Measurements from ENCODE around the gene CACNA2D3. TPM values are rescaled to one million over a fixed set of nuclear protein-coding genes. Genes with fewer than 3 reads are reported as not detected.

Gene CACNA2D3
- total RNA-seq, 4 donors from 2014 or later, result 0.55 to 3.4 (median 1.6) TPM

GRCh38 chr3:54565956-54566355 lies 443.6 kb downstream of the CACNA2D3 start:
- intact Hi-C loops (cut with DNase I; ENCODE audit: low total_unique reads) (no loop called here), in situ Hi-C loops (cut with MboI; ENCODE audit: low pct_ligation_motif_present in 1 of 4, low pct_unique_long_range_greater_than_20kb in 1 of 4, low sequenced_read_pairs in 3 of 4) (no loop called here)
- DNase-seq, result no peak

GRCh38 chr3:54567949-54568348 lies 445.6 kb downstream of the CACNA2D3 start:
- DNase-seq, result no peak
- intact Hi-C loops (cut with DNase I; ENCODE audit: low total_unique reads) (no loop called here), in situ Hi-C loops (cut with MboI; ENCODE audit: low pct_ligation_motif_present in 1 of 4, low pct_unique_long_range_greater_than_20kb in 1 of 4, low sequenced_read_pairs in 3 of 4) (no loop called here)
- 83 to 92% methylated on average over 3 of the region's 3 CpGs for WGBS, 2 donors (ENCODE audit: low coverage in 1 of 2)
- Histone ChIP-seq H3K36me3 (no peaks in the 10 kb centered on the region), H3K27ac (no peak overlapping the region), H3K9me3 (no peaks in the 10 kb centered on the region), H3K4me1 (no peaks in the 10 kb centered on the region), H3K4me3 (no peak overlapping the region), H3K27me3 (no peaks in the 10 kb centered on the region)
- TF ChIP-seq CTCF (IDR thresholded peaks at IDR 0.05), result no peak
- TF ChIP-seq EP300 (IDR thresholded peaks at IDR 0.05; ENCODE audit: low read depth), result no peak
- TF ChIP-seq POLR2AphosphoS5 (IDR thresholded peaks at IDR 0.05), result no peak
- TF ChIP-seq POLR2A (IDR thresholded peaks at IDR 0.05), result no peak

More at GRCh38 chr3:54565956-54566355, 443.6 kb downstream of the CACNA2D3 start:
- Histone ChIP-seq H3K4me3 (no peak overlapping the region), H3K4me1 (no peaks in the 10 kb centered on the region), H3K27ac (no peak overlapping the region), H3K27me3 (no peaks in the 10 kb centered on the region), H3K9me3 (no peaks in the 10 kb centered on the region), H3K36me3 (no peaks in the 10 kb centered on the region)
- TF ChIP-seq POLR2AphosphoS5 (IDR thresholded peaks at IDR 0.05) (no peak), CTCF (IDR thresholded peaks at IDR 0.05) (no peak), POLR2A (IDR thresholded peaks at IDR 0.05) (no peak), EP300 (IDR thresholded peaks at IDR 0.05; ENCODE audit: low read depth) (no peak)

- Histone ChIP-seq H3K4me1 (no peaks in the 10 kb centered on the region), H3K27ac (no peak overlapping the region), H3K4me3 (no peak overlapping the region), H3K9me3 (no peaks in the 10 kb centered on the region), H3K27me3 (no peaks in the 10 kb centered on the region), H3K36me3 (no peaks in the 10 kb centered on the region)
- DNase-seq, result no peak
- intact Hi-C loops (cut with DNase I; ENCODE audit: low total_unique reads) (no loop called here), in situ Hi-C loops (cut with MboI; ENCODE audit: low pct_ligation_motif_present in 1 of 4, low pct_unique_long_range_greater_than_20kb in 1 of 4, low sequenced_read_pairs in 3 of 4) (no loop called here)
- 83% methylated on average over 7 of the region's 7 CpGs; no CpG with 5 or more reads in 1 of the 2 donors for WGBS, 2 donors (ENCODE audit: low coverage in 1 of 2)
- no peak for TF ChIP-seq POLR2A (IDR thresholded peaks at IDR 0.05)
- no peak for TF ChIP-seq EP300 (IDR thresholded peaks at IDR 0.05; ENCODE audit: low read depth)
- TF ChIP-seq POLR2AphosphoS5 (IDR thresholded peaks at IDR 0.05), result no peak
- TF ChIP-seq CTCF (IDR thresholded peaks at IDR 0.05), result no peak
Measured at GRCh38 chr3:54570008-54570407, 447.7 kb downstream of the CACNA2D3 start.

- in situ Hi-C loops (cut with MboI; ENCODE audit: low pct_ligation_motif_present in 1 of 4, low pct_unique_long_range_greater_than_20kb in 1 of 4, low sequenced_read_pairs in 3 of 4), result no loop called here
- Histone ChIP-seq H3K9me3 (no peaks in the 10 kb centered on the region), H3K27me3 (no peaks in the 10 kb centered on the region), H3K4me3 (no peak overlapping the region), H3K36me3 (no peaks in the 10 kb centered on the region), H3K4me1 (no peaks in the 10 kb centered on the region), H3K27ac (no peak overlapping the region)
- no peak for DNase-seq
- TF ChIP-seq POLR2AphosphoS5 (IDR thresholded peaks at IDR 0.05) (no peak), CTCF (IDR thresholded peaks at IDR 0.05) (no peak), EP300 (IDR thresholded peaks at IDR 0.05; ENCODE audit: low read depth) (no peak), POLR2A (IDR thresholded peaks at IDR 0.05) (no peak)
- WGBS, 2 donors (ENCODE audit: low coverage in 1 of 2), result 90 to 100% methylated on average over 1 to 5 of the region's 5 CpGs
- intact Hi-C loops (cut with DNase I; ENCODE audit: low total_unique reads), result no loop called here
Measured at GRCh38 chr3:54572197-54572895, 450.0 kb downstream of the CACNA2D3 start.

Data from transverse colon (tissue), 4 donors.